ENCODE results near the gene ACAP2.

Gene ACAP2

GRCh38 chr3:195226445-195226844 is 216.4 kb downstream of the ACAP2 start:
- Histone ChIP-seq H3K9ac (no peak overlapping the region), H4K20me1 (ENCODE audit: insufficient read depth) (no peaks in the 10 kb centered on the region), H3K36me3 (ENCODE audit: insufficient read depth) (no peaks in the 10 kb centered on the region), H3K4me1 (ENCODE audit: low read depth, poor library complexity, severe bottlenecking) (no peaks in the 10 kb centered on the region), H3K79me2 (ENCODE audit: insufficient read depth, low read depth) (no peaks in the 10 kb centered on the region), H2AFZ (ENCODE audit: low read depth) (no peak overlapping the region), H3K27ac (no peak overlapping the region), H3K4me3 (IDR thresholded peaks at IDR 0.05; ENCODE audit: insufficient read depth, low read depth, low read length) (no peak overlapping the region), H3K4me2 (no peak overlapping the region), H3K27me3 (ENCODE audit: insufficient read depth, low read depth) (no peaks in the 10 kb centered on the region)
- TF ChIP-seq, protein P1, sequence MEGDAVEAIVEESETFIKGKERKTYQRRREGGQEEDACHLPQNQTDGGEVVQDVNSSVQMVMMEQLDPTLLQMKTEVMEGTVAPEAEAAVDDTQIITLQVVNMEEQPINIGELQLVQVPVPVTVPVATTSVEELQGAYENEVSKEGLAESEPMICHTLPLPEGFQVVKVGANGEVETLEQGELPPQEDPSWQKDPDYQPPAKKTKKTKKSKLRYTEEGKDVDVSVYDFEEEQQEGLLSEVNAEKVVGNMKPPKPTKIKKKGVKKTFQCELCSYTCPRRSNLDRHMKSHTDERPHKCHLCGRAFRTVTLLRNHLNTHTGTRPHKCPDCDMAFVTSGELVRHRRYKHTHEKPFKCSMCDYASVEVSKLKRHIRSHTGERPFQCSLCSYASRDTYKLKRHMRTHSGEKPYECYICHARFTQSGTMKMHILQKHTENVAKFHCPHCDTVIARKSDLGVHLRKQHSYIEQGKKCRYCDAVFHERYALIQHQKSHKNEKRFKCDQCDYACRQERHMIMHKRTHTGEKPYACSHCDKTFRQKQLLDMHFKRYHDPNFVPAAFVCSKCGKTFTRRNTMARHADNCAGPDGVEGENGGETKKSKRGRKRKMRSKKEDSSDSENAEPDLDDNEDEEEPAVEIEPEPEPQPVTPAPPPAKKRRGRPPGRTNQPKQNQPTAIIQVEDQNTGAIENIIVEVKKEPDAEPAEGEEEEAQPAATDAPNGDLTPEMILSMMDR (conservative IDR thresholded peaks at IDR 0.05; ENCODE audit: low read depth, low read length) = no peak

- Histone ChIP-seq H2AFZ (ENCODE audit: low read depth) (no peak overlapping the region), H3K4me3 (IDR thresholded peaks at IDR 0.05; ENCODE audit: insufficient read depth, low read depth, low read length) (no peak overlapping the region), H3K9ac (no peak overlapping the region), H3K4me1 (ENCODE audit: low read depth, poor library complexity, severe bottlenecking) (no peaks in the 10 kb centered on the region), H3K4me2 (no peak overlapping the region), H4K20me1 (ENCODE audit: insufficient read depth) (no peaks in the 10 kb centered on the region), H3K36me3 (ENCODE audit: insufficient read depth) (no peaks in the 10 kb centered on the region), H3K79me2 (ENCODE audit: insufficient read depth, low read depth) (no peaks in the 10 kb centered on the region), H3K27me3 (ENCODE audit: insufficient read depth, low read depth) (no peaks in the 10 kb centered on the region), H3K27ac (no peak overlapping the region)
- TF ChIP-seq, protein P1 (conservative IDR thresholded peaks at IDR 0.05; ENCODE audit: low read depth, low read length) = no peak
Observed at GRCh38 chr3:195224980-195225580, 217.7 kb downstream of the ACAP2 start.

Data from KMS-11 (cell line).